ENCODE data around the gene CYB5R3.
"Not testable (repeated sequence)": the region's sequence is repeated elsewhere in the genome, so short reads cannot be mapped to it uniquely, and the experiment has no call there.

Gene CYB5R3

DNA sequence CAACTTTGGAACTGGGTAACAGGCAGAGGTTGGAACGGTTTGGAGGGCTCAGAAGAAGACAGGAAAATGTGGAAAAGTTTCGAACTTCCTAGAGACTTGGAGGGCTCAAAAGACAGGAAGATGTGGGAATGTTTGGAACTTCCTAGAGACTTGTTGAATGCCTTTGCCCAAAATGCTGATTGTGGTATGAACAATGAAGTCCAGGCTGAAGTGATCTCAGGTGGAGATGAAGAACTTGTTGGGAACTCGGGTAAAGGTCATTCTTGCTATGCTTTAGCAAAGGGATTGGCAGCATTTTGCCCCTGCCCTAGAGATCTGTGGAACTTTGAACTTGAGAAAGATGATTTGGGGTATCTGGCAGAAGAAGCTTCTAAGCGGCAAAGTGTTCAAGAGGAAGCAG lies 28.7 kb upstream of the CYB5R3 start:
- not testable (repeated sequence) for DNase-seq

DNA sequence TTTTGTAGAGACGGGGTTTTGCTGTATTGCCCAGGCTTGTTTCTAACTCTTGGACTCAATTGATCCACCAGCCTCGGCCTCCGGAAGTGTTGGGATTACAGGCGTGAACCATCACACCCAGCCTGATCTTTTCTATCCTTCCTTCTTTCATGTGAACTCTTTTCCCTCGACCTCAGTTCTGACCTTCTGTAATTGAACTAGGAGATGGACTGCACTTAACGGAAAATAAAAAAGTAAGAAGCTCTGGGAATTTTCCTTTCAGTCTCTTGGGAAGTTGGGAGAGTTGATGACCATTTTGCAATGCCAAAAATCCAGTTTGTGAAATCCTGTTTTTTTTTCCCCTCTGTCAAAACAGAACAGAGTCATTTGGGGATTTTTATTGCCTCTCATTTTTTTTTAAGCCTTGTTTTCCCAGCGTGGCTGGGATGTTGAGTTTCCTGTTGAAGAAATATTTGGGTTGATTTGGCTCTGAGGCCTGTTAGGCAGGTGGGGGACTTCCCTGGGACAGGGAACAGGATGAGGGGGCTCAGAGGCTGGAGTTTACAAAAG lies 26.9 kb upstream of the CYB5R3 start:
- no peak for DNase-seq

DNA sequence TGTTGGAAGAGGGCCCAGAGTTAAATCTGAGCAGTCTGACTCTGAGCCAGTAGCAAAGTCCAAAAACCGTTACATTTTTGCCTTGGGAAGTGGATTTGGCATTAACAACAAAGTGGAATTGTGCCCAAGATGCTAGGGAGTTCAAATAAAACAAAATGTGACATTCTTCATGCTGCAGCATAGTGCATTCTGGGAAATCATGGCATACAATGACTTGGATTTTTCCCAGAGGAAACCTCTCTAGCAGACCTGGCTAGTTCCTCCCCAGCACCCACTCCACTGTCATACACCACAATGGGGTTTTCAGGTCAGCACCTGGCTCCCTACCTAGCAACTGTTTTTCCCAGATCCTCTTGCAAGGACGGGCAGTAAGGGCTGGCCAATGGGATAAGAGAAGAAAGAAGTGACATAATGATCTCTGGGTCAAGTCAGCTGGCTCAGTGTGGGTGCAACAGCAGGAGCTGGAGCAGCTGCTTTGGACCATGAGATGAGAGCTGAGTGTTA lies 24.8 kb upstream of the CYB5R3 start:
- no peak for DNase-seq

DNA sequence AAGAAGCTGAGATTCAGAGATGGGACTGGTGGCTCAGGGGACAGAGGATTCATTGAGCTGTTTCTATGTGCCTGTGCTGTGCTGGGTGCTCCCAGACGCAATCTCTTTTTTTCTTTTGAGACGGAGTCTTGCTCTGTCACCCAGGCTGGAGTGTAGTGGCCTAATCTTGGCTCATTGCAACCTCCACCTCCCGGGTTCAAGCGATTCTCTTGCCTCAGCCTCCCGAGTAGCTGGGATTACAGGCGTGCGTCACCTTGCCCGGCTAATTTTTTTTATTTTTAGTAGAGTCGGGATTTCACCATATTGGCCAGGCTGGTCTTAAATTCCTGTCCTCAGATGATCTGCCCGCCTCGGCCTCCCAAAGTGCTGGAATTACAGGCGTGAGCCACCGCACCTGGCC lies 23.9 kb upstream of the CYB5R3 start:
- not testable (repeated sequence) for DNase-seq

DNA sequence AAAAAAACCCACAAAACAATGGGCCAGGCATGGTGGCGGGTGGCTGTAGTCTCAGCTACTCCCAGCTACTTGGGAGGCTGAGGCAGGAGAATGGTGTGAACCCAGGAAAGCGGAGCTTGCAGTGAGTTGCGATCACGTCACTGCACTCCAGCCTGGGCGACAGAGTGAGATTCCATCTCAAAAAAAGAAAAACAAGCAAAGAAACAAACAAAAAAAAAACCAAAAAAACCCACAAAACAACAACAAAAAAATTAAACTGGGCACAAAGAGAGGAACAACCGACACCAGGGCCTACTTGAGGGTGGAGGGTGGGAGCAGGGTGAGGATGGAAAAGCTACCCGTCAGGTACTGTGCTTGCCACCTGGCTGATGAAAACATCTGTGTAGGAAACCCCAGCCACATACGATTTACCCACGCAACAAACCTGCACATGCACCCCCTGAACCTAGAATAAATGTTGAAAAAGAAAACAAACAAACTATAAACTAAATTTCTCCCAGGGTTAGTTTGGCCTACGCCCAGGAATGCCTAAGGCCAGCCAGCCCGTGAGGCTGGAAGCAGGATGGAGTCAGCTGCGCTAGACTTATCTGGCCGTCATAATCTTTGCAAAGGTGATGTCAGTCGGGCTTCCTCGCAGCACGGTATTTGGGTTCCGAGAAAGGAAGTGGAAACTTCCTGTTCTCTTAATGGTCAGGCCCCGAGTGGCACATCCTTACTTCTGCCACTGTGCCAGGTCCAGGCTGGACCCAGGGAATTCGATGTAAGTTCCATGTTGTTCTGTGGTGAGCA lies 21.9 kb upstream of the CYB5R3 start:
- DNase-seq = no peak

DNA sequence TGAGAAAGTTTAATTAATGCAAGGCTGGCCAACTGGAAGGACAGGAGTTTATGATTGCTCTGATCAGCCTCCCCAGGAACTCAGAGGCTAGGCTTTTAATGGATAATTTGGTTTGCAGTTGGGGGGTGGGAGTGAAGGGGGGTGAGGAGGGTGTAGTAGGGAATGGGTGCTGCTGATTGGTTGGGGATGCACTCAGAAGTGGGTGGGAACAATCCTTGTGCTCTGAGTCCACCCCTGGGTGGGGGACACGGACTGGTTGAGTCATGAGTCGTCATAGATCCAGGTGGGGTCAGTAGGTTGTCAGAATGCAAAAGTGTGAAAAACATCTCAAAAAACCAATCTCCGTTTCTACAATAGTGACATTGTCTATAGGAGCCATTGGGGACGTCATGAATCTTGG lies 20.9 kb upstream of the CYB5R3 start:
- no peak for DNase-seq

DNA sequence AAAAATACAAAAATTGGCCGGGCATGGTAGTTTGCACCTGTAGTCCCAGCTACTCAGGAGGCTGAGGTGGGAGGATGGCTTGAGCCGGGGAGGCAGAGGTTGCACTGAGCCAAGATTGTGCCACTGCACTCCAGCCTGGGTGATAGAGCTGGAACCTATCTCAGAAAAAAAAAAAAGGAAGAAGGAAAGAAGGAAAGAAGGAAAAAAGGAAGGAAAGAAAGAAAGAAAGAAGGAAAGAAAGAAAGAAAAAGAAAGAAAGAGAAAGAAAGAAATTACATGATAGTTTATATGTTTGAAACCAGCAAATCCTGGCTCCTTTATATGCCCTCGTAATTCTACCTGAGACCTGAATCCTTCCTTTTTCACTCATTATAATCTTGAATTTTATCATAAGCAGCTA lies 17.2 kb upstream of the CYB5R3 start:
- not testable (repeated sequence) for DNase-seq

DNA sequence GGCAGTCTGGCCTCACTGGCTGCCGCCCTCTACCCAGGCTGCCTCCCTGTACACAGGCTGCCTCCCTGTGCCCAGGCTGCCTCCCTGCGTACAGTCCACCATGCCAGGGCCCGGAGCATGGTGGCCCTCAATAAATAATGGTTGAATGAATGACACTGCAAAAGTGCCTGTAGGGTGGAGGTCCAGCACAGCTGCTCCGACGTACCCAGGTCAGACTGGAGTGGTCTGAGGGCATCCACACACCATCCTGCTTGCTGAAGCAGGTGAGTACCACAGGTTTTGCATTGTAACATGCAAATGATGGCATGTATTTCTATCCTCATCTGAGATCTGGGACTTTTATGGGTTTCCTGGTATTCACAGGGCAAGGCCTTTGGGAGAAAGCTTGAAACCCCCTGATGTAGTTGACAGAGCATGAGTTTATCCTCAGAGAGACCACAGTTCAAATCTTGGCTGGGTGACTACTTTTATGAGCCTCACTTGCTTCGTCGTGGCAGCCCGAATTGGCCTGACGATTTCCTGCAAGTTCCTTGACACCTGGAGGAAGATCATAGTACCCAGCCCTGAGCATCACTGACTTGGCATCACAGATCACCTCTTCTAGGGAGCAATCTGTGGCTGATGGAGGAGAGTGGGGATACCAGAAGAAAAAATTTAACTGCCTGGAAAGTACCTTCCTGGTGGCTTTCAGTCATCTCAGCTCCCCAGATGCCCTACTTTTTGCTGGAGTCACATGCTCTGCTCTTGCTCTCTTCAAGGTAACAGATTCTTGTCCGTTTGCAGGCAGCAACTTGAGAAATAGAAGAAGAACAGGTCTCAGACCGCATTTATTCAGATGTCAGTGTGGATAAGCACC lies 16.0 kb upstream of the CYB5R3 start:
- no peak for DNase-seq

DNA sequence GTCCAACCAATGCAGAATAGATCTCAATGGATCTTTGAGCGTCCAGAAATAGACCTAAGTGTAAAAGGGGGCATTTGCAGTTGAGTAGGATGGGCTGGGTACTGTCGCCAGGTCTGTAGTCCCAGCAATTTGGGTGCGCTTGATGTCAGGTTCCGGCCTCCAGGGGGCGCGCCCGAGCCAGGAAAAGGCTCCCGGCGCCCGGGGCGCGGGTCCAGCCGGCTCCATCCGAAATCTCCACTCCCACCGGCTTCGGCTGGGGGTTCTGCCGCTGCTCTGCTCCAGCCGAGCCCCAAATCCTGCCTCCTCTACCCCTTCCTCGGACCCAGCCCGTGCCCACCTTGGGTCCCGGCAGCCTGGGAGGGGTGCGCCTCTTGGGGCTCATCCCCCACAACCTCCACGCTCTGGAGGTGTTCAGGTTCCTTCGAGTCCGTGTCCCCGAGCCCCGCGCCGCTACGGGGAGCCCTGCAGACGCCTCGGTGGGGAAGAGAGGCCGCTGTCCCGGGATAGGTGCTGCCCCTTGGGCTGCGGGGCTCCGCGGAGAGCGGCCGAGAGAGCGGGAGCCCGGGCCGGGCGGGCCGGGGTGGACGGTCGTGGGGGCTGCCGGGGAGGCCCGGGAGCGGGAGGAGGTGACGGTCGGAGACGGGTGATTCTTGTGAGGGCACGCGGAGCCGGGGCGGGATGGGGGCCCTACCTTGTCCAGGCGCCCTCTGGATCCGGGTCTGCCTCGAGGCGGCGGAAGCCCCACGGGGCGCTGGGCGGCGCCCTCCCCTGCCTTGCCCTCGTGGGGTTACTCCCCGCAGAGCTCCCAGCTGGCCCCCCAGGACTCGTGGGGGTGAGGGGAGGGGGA lies 13.0 kb upstream of the CYB5R3 start:
- DNase-seq = peak; percentile 68

DNA sequence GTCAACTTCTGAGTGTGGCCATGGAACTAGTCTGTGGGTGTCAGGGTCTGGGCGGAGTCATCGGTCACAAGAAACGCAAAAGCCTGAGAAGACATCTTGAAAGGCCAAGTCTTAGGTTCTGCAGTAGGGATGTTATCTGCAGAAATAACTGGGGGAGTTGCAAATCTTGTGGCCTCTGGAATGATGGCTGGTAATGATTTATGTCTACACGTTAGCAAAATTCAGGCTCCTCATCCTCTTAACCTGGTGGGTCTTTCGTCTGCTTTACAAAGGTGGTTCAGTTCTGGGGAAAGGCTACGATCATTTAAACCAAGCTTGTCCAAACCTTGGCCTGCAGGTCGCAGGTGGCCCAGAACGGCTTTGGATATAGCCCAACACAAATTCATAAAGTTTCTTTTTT lies 7.4 kb upstream of the CYB5R3 start:
- DNase-seq = no peak

DNA sequence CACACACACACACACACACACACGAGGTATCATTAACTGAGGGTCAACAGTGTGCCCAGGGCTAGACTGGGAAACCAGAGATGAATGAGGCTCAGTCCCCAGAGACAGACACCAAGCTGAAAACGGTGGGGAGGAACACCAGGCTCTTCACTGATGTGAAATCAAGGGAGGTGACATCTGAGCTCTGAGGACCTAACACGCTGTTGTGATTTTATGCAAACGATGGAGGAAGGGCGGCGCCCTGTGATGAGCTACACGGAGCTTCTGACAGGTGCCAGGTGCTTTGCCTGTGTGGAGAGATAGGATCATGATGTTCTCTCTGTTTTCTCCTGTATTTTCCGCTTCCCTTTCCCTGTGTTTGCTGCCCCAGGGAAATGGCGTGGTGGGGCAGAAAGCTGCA lies 6.5 kb upstream of the CYB5R3 start:
- peak; percentile 89 for DNase-seq

DNA sequence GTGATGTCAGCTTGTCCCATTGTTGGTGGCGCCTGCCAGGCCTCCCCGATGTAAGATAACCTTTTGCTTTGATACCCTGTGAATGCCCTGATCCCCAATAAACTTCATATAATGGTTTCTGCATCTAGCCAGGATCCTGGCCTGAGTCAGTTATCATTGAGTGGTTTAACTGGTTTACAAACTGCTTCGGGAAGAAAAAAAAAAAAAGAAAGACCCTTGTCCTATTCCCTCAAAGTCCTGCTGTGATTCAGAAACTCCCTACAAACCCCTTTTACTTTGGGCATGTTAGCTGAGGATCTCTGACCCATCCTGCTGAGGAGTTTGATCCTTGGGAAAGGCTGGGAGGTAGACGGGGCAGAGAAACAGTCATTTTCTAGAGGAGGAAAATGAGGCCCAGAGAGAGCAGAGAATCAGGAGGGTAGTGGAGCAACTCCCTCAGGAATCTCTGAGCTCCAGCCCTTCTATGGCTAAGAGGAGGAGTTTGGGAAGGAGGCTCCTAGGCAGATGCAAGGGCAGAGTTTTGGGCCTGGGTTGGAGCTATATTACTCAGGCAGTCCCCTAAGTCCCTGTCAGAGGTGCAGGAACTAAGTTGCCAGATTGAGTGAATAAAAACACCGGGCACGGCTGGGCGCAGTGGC lies 5.4 kb upstream of the CYB5R3 start:
- DNase-seq = no peak

DNA sequence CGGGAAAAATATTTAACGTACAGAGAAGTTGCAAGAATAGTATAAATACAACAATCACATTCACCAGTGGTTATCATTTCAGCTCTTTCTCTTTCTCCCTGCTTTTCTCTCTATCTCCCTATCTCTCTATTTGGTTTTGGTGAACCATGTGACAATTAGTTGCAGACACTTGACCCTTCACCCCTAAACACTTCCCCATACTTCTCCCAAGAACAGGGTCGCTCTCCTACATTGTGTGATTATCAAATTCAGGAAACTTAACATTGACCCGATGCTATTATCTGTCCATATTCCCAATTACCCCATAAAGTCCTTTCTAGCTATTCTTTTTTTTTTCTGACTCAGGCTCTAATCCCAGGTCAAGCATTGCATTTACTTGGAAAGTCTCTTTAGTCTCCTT lies 4.8 kb upstream of the CYB5R3 start:
- no peak for DNase-seq

DNA sequence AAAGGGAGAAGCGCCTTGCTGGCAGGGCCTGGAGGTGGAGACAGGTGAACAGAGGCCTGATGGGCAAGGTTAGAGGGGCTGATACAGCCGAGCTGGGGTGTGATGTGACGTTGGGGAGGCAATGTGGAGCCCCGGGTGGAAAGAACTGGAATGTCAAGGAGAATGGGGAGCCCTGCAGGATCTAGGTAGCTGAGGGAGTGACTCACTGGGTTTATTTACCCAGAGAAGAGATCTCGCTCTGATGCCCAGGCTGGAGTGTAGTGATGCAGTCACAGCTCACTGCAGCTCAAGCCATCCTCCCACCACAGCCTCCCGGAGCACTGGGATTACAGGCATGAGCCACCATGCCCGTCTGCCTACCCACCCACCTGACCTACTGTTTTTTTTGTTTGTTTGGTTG lies 1.9 kb upstream of the CYB5R3 start:
- DNase-seq = no peak

DNA sequence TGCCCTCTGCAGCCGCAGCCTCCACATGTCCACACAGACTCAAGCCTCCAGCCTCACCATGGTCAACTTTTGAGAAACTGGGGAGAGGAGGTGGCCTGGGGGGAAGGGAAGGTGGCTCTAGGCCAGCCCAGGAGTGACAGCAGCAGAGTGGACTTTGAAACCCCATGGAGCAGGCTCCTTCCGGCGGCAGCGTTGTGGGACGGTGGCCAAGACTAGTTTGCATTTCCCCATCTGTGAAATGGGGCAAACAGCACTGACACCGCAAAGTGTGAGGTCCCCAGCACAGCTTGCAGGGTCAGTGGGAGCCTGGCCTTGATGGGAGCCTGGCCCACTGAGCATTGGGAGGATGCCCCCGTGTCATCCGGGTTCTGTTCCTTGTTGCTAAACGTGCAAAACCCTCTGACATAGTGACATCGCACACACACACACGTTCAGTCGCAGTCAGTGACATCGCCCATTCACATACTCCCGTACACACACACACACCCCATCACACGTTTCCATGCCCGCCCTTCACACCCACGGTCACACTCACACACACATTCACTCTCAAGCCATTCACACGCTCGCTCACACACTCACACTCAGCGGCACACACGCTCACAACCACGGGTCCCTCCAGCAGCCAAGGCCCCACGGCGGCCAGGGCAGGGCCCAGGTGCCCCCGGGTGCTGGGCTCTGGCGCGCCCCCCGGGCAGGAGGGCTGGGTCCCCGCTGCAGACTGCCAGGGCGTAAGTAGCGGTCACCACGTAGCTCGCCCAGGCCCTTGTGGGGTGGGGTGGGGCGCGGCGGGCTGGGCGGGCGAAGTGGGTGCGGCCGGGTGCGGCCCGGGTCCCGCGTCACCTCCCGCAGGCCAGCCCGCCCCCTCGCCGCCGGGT lies 585 bp downstream of the CYB5R3 start:
- DNase-seq = no peak

DNA sequence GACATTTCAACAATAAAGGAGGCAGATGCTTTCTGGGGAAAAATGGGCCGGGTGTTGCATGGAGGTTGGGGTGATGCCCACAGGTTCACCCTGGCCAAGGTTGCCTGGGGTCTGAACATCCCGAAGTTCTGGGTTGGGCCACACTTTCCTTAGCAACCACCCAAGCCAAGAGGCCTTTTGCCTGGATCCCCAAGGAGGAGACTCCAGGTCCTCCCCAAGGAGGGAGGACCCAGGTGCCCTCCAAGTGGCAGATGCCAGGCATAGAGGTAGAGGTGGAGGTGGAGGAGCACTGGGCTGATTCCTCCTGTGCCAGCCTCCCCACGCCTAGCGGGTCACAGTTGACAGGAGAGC lies 1.2 kb downstream of the CYB5R3 start:
- DNase-seq = no peak

DNA sequence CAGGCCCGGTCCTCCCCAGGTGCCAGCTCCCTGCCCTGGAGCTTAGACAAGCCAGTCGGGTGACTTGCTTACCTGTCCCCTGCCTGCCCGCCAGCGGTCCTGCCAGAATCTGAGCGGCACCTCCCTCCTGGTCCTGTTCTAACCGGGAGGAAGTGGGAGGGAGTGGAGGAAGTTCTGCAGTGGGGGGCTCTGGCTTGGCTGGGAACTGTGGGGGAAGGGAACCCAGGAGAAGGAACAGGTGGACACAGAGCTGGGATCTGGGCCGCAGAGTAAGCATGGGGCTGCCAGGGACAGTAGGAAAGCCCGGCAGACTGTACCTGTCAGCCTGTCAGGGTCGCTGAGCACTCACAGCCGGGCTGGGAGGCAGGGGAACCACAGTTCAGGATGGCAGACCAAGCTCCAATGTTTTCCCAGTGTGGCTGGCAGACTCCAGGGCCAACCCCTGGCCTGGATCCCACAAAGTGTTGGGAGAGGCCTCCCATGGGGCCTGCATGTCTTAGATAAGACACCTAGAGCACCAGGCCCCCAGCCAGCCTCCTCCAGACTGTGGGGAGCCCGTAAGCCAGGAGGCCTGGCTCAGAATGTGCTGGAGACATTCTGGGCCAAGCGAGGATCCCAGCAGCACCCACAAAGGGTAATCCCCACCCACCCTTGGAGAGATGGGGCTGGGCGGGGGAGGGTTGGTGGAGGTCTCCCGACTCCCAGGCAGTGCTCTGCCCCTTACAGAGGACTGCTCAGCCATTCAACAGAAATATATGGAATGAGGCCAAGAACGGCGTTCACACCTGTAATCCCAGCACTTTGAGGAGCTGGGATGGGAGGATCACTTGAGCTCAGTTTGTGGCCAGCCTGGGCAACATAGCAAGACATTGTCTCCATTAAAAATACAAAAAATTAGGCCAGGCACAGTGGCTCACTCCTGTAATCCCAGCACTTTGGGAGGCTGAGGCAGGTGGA lies 2.3 kb downstream of the CYB5R3 start:
- peak; percentile 22 for DNase-seq

DNA sequence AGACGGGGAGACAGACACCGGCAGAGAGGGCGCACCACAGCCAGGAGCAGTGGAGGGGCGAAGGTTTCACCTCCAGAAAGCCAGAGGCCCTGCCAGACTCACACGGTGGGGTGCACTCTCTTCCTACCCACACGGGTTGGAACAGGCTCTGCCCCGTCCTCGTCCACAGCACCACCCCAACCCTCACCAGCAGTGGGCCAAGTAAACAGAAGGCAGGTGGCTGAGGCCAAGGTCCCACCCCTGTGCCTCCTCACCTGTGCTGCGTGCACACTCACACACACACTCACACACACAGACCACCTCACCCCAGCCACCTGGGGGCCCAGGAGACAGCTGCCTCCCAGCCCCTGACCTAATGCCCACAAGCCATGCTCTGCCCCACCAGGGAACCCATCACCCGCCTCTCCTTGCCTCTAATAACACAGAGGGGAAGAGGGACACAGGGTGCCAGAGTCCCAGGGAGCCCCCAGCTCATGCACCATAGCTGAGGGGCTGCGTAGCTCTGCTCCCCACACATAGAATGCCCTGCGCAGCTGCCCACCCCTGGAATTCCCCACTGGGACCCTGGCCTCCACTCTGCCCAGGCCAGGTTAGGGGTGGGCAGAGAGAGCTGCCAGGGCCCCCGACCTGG lies 3.1 kb downstream of the CYB5R3 start:
- no peak for DNase-seq

DNA sequence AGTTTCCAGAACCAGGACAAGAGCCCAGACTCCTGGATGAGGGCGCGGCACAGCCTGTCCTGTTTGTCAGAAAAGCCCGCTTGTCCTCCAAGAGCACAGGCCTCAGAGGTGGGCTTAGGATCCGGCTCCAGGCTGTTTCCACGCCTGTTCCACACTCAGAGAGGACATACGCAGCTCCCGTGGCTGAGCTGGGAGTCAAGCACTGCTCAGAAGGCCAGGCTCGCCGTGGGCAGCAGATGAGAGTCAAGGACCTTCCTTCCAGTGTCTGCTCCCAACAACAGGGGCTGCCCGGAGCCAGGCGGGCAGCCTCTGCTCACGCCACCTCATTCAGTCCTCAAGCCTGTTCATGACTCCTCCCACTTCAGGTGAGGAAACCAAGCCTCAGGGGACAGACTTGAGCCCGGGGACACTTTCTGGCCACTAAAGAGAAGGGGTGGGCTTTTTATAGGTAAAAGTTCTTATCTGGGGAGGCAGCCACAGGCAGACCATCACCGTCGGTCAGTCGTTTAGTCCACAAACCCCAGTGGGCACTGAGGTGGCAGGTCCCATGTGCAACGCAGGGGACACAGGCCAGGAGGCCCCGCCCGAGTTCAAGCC lies 3.8 kb downstream of the CYB5R3 start:
- DNase-seq = no peak
